ENCODE results near the gene ARG2.

- TF ChIP-seq, protein P1, sequence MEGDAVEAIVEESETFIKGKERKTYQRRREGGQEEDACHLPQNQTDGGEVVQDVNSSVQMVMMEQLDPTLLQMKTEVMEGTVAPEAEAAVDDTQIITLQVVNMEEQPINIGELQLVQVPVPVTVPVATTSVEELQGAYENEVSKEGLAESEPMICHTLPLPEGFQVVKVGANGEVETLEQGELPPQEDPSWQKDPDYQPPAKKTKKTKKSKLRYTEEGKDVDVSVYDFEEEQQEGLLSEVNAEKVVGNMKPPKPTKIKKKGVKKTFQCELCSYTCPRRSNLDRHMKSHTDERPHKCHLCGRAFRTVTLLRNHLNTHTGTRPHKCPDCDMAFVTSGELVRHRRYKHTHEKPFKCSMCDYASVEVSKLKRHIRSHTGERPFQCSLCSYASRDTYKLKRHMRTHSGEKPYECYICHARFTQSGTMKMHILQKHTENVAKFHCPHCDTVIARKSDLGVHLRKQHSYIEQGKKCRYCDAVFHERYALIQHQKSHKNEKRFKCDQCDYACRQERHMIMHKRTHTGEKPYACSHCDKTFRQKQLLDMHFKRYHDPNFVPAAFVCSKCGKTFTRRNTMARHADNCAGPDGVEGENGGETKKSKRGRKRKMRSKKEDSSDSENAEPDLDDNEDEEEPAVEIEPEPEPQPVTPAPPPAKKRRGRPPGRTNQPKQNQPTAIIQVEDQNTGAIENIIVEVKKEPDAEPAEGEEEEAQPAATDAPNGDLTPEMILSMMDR (IDR thresholded peaks at IDR 0.05; ENCODE audit: low read depth, low read length, missing input control): peak; percentile 1
- TF ChIP-seq SP1 (IDR thresholded peaks at IDR 0.05): no peak
- TF ChIP-seq, protein P2, sequence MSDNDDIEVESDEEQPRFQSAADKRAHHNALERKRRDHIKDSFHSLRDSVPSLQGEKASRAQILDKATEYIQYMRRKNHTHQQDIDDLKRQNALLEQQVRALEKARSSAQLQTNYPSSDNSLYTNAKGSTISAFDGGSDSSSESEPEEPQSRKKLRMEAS (IDR thresholded peaks at IDR 0.05): no peak
- TF ChIP-seq, protein P3, sequence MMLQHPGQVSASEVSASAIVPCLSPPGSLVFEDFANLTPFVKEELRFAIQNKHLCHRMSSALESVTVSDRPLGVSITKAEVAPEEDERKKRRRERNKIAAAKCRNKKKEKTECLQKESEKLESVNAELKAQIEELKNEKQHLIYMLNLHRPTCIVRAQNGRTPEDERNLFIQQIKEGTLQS (IDR thresholded peaks at IDR 0.05): no peak
- no peak for TF ChIP-seq EGR1 (IDR thresholded peaks at IDR 0.05; ENCODE audit: low read depth in 2 of 2)
- TF ChIP-seq REST (IDR thresholded peaks at IDR 0.05): peak; percentile 9
Measured at GRCh38 chr14:67674480-67675218, 54.9 kb downstream of the ARG2 start, which contains the start of gene VTI1B.

Data from liver (tissue), 3 donors.